HEK293 (cell line): Measurements from ENCODE around the gene ADAMTS16.

Experiments
- CTCF ChIA-PET: fragments of 350-600 bp; formaldehyde crosslinking; extraction: SDS; loops from one replicate; lab custom pipeline; 2021; ENCODE audit warnings: antibody characterized with exemption; lab: Yijun Ruan, JAX
- POLR2A ChIA-PET: fragments of 300-600 bp; formaldehyde crosslinking; extraction: SDS; loops from one replicate; lab custom pipeline; 2020; ENCODE audit warnings: antibody characterized with exemption, inconsistent platforms; lab: Yijun Ruan, JAX
- H3K27ac ChIP-seq: fragments of 200-500 bp; sonication (Bioruptor generic); 2 replicates; pipeline ENCODE4 v1.5.1; 2014; ENCODE audit warnings: low read depth, low read length, control low read depth, inconsistent platforms; ENCODE audit errors: extremely low read depth
- H3K36me3 ChIP-seq, 2 experiments: fragments of 200-500 bp in 1 of 2; sonication (Bioruptor generic) in 1 of 2; 1 replicate in 1 of 2; 2 replicates in 1 of 2; pipeline ENCODE4 v1.5.1; 2014 to 2017; ENCODE audit warnings: inconsistent platforms in 2 of 2, low read length in 2 of 2; ENCODE audit not compliant: control insufficient read depth in 2 of 2, insufficient read depth in 1 of 2
- H3K4me1 ChIP-seq: fragments of 200-500 bp; sonication (Bioruptor generic); 2 replicates; pipeline ENCODE4 v1.5.1; 2014; ENCODE audit warnings: mild to moderate bottlenecking, low read length, inconsistent platforms; ENCODE audit not compliant: control insufficient read depth, insufficient read depth
- H3K4me3 ChIP-seq: 2 replicates; pipeline ENCODE4 v1.5.1; 2011; ENCODE audit warnings: low read depth, mild to moderate bottlenecking, control low read depth, low read length, moderate library complexity
- H3K9me3 ChIP-seq: fragments of 200-500 bp; sonication (Bioruptor generic); 2 replicates; pipeline ENCODE4 v1.5.1; 2014; ENCODE audit warnings: low read depth, low read length, inconsistent platforms; ENCODE audit not compliant: control insufficient read depth, insufficient read depth
- BCL11A ChIP-seq: fragments of 450-650 bp; formaldehyde crosslinking; IDR thresholded peaks from 2 replicates; pipeline ENCODE4 v1.5.1; 2016; ENCODE audit warnings: low read depth, missing biosample characterization, missing genetic modification characterization
- GFI1B ChIP-seq: fragments of 450-650 bp; formaldehyde crosslinking; IDR thresholded peaks from 2 replicates; pipeline ENCODE4 v1.5.1; 2016; ENCODE audit warnings: missing biosample characterization, missing genetic modification characterization
- ZBTB48 ChIP-seq: fragments of 450-650 bp; formaldehyde crosslinking; IDR thresholded peaks from 2 replicates; pipeline ENCODE4 v1.5.1; 2016; ENCODE audit warnings: missing biosample characterization, missing genetic modification characterization
- ZFP3 ChIP-seq: fragments of 450-650 bp; formaldehyde crosslinking; IDR thresholded peaks from 2 replicates; pipeline ENCODE4 v1.5.1; 2016; ENCODE audit warnings: low read depth, missing biosample characterization, missing genetic modification characterization
- ZNF140 ChIP-seq: fragments of 450-650 bp; formaldehyde crosslinking; IDR thresholded peaks from 2 replicates; pipeline ENCODE4 v1.5.1; 2016; ENCODE audit warnings: missing biosample characterization, missing genetic modification characterization
- ZNF175 ChIP-seq: fragments of 450-650 bp; formaldehyde crosslinking; IDR thresholded peaks from 2 replicates; pipeline ENCODE4 v1.5.1; 2016; ENCODE audit warnings: missing biosample characterization, missing genetic modification characterization
- ZNF292 ChIP-seq: fragments of 450-650 bp; formaldehyde crosslinking; IDR thresholded peaks from 2 replicates; pipeline ENCODE4 v1.5.1; 2016; ENCODE audit warnings: low read depth, missing biosample characterization, missing genetic modification characterization, borderline replicate concordance
- ZNF394 ChIP-seq: fragments of 450-650 bp; formaldehyde crosslinking; IDR thresholded peaks from 2 replicates; pipeline ENCODE4 v1.5.1; 2016; ENCODE audit warnings: missing biosample characterization, missing genetic modification characterization, mild to moderate bottlenecking, moderate library complexity, borderline replicate concordance
- ZNF398 ChIP-seq: fragments of 450-650 bp; formaldehyde crosslinking; IDR thresholded peaks from 2 replicates; pipeline ENCODE4 v1.5.1; 2017; ENCODE audit warnings: missing biosample characterization, missing genetic modification characterization
- ZNF416 ChIP-seq: fragments of 450-650 bp; formaldehyde crosslinking; IDR thresholded peaks from 2 replicates; pipeline ENCODE4 v1.5.1; 2016; ENCODE audit warnings: missing biosample characterization, missing genetic modification characterization
- ZNF501 ChIP-seq: fragments of 450-650 bp; formaldehyde crosslinking; IDR thresholded peaks from 2 replicates; pipeline ENCODE4 v1.5.1; 2016; ENCODE audit warnings: missing biosample characterization, missing genetic modification characterization
- ZNF548 ChIP-seq: fragments of 450-650 bp; formaldehyde crosslinking; IDR thresholded peaks from 2 replicates; pipeline ENCODE4 v1.5.1; 2016; ENCODE audit warnings: missing biosample characterization, missing genetic modification characterization
- ZNF555 ChIP-seq: fragments of 450-650 bp; formaldehyde crosslinking; conservative IDR thresholded peaks from 2 replicates; pipeline ENCODE4 v1.5.1; 2017; ENCODE audit warnings: missing biosample characterization, mild to moderate bottlenecking, missing genetic modification characterization, inconsistent platforms
- ZNF561 ChIP-seq: fragments of 450-650 bp; IDR thresholded peaks from 2 replicates; pipeline ENCODE4 v1.5.1; 2018; ENCODE audit warnings: missing biosample characterization, missing genetic modification characterization, borderline replicate concordance
- ZNF624 ChIP-seq: fragments of 450-650 bp; formaldehyde crosslinking; IDR thresholded peaks from 2 replicates; pipeline ENCODE4 v1.5.1; 2017; ENCODE audit warnings: missing biosample characterization, missing genetic modification characterization
- ZNF843 ChIP-seq: fragments of 450-650 bp; formaldehyde crosslinking; IDR thresholded peaks from 2 replicates; pipeline ENCODE4 v1.5.1; 2016; ENCODE audit warnings: missing biosample characterization, missing genetic modification characterization
- TF ChIP-seq, protein P1 (sequence below): fragments of 450-650 bp; formaldehyde crosslinking; conservative IDR thresholded peaks from 2 replicates; pipeline ENCODE4 v1.5.1; 2016; ENCODE audit warnings: low read depth, missing biosample characterization, missing genetic modification characterization
- TF ChIP-seq, protein P2 (sequence below): fragments of 450-650 bp; formaldehyde crosslinking; IDR thresholded peaks from 2 replicates; pipeline ENCODE4 v1.5.0; 2017; ENCODE audit warnings: missing biosample characterization, missing genetic modification characterization, borderline replicate concordance
- TF ChIP-seq, protein P3 (sequence below): fragments of 450-650 bp; formaldehyde crosslinking; IDR thresholded peaks from 2 replicates; pipeline ENCODE4 v1.5.1; 2016; ENCODE audit warnings: missing biosample characterization, missing genetic modification characterization

The ADAMTS16 gene

GRCh38 chr5:5183189-5183699 lies 43.1 kb downstream of the ADAMTS16 start (continued):
- TF ChIP-seq, protein P1, sequence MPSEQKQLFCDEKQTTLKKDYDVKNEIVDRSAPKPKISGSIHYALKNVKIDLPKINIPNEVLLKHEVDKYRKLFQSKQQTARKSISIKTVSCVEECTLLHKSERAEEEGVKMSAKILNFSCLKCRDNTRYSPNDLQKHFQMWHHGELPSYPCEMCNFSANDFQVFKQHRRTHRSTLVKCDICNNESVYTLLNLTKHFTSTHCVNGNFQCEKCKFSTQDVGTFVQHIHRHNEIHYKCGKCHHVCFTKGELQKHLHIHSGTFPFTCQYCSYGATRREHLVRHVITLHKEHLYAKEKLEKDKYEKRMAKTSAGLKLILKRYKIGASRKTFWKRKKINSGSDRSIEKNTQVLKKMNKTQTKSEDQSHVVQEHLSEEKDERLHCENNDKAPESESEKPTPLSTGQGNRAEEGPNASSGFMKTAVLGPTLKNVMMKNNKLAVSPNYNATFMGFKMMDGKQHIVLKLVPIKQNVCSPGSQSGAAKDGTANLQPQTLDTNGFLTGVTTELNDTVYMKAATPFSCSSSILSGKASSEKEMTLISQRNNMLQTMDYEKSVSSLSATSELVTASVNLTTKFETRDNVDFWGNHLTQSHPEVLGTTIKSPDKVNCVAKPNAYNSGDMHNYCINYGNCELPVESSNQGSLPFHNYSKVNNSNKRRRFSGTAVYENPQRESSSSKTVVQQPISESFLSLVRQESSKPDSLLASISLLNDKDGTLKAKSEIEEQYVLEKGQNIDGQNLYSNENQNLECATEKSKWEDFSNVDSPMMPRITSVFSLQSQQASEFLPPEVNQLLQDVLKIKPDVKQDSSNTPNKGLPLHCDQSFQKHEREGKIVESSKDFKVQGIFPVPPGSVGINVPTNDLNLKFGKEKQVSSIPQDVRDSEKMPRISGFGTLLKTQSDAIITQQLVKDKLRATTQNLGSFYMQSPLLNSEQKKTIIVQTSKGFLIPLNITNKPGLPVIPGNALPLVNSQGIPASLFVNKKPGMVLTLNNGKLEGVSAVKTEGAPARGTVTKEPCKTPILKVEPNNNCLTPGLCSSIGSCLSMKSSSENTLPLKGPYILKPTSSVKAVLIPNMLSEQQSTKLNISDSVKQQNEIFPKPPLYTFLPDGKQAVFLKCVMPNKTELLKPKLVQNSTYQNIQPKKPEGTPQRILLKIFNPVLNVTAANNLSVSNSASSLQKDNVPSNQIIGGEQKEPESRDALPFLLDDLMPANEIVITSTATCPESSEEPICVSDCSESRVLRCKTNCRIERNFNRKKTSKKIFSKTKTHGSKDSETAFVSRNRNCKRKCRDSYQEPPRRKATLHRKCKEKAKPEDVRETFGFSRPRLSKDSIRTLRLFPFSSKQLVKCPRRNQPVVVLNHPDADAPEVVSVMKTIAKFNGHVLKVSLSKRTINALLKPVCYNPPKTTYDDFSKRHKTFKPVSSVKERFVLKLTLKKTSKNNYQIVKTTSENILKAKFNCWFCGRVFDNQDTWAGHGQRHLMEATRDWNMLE (tag by site-specific recombination) = no peak

- Histone ChIP-seq H3K9me3 (no peaks in the 10 kb centered on the region), H3K27ac (no peak overlapping the region), H3K4me1 (peaks cover 6% of the 10 kb centered on the region; the same call in 1 of the 2 replicates), H3K36me3 (no peaks in the 10 kb centered on the region), H3K4me3 (no peak overlapping the region)
- CTCF ChIA-PET = interaction anchor here (0.6 kb wide), 1 partner anchor 14 kb away, joined by 3 read pairs; no protein-coding TSS in a partner anchor
- POLR2A ChIA-PET = no interaction called here
- no peak for TF ChIP-seq ZNF561 (tag by site-specific recombination)
Observed at GRCh38 chr5:5183933-5184332, 43.8 kb downstream of the ADAMTS16 start.

DNA sequence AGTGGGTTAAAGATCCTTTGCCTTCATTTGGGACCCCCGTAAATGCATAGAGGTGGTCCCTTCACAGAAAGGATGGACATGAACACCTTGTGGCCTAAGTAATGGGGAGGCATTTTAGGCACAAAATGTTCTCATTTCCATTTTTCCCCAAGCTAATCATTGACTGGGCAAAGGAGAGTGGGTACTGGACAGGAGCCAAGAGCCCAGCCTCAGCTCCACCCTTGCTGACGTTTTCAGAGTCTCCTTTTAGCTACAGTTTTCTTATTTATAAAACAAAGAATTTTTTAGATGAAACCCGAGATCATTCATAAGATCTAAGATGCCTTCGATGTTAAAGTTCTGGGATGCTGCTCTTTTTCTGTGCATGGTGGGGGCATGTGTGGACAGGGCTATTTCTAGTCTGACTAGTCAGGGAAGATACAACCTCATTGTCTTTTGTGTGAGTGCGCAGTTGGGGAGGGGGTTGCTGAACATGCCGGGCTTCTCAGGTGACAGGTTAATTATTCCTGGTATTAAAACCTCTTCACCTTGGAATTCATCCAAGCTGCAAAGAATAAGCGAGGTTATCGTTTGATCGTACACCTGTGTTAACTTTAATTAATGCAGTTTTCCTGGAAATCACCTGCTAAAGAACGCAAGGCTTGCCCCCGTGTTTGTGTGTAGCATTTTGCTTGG lies 48.4 kb downstream of the ADAMTS16 start:
- Histone ChIP-seq H3K4me1 (peaks cover 6% of the 10 kb centered on the region; the same call in 1 of the 2 replicates), H3K9me3 (no peaks in the 10 kb centered on the region), H3K4me3 (no peak overlapping the region), H3K27ac (no peak overlapping the region), H3K36me3 (no peaks in the 10 kb centered on the region)
- CTCF ChIA-PET = interaction anchor here (1.1 to 1.5 kb wide), 2 partner anchors 22 to 46 kb away, joined by 3 to 5 read pairs; no protein-coding TSS in a partner anchor
- no peak for TF ChIP-seq ZNF843 (tag by site-specific recombination)
- TF ChIP-seq ZNF175 (tag by site-specific recombination) = no peak
- no peak for TF ChIP-seq ZNF416
- TF ChIP-seq ZNF548 (tag by site-specific recombination) = no peak
- TF ChIP-seq ZNF624 = no peak
- POLR2A ChIA-PET = no interaction called here

- Histone ChIP-seq H3K9me3 (no peaks in the 10 kb centered on the region), H3K4me1 (peaks cover 6% of the 10 kb centered on the region; the same call in 1 of the 2 replicates), H3K4me3 (no peak overlapping the region), H3K36me3 (no peaks in the 10 kb centered on the region), H3K27ac (no peak overlapping the region)
- ChIA-PET POLR2A (no interaction called here), CTCF (interaction anchor here (1.1 to 1.2 kb wide), 2 partner anchors 22 to 230 kb away, joined by 3 to 5 read pairs; no protein-coding TSS in a partner anchor)
- TF ChIP-seq ZNF292 (no peak), BCL11A (tag by site-specific recombination) (no peak), GFI1B (no peak), ZBTB48 (tag by site-specific recombination) (no peak), ZNF555 (no peak), ZNF140 (tag by site-specific recombination) (no peak), ZFP3 (no peak), ZNF398 (no peak), ZNF175 (tag by site-specific recombination) (no peak), ZNF394 (tag by site-specific recombination) (no peak), ZNF501 (tag by site-specific recombination) (no peak)
- TF ChIP-seq, protein P2, sequence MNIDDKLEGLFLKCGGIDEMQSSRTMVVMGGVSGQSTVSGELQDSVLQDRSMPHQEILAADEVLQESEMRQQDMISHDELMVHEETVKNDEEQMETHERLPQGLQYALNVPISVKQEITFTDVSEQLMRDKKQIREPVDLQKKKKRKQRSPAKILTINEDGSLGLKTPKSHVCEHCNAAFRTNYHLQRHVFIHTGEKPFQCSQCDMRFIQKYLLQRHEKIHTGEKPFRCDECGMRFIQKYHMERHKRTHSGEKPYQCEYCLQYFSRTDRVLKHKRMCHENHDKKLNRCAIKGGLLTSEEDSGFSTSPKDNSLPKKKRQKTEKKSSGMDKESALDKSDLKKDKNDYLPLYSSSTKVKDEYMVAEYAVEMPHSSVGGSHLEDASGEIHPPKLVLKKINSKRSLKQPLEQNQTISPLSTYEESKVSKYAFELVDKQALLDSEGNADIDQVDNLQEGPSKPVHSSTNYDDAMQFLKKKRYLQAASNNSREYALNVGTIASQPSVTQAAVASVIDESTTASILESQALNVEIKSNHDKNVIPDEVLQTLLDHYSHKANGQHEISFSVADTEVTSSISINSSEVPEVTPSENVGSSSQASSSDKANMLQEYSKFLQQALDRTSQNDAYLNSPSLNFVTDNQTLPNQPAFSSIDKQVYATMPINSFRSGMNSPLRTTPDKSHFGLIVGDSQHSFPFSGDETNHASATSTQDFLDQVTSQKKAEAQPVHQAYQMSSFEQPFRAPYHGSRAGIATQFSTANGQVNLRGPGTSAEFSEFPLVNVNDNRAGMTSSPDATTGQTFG (tag by site-specific recombination) = no peak
- TF ChIP-seq, protein P3, sequence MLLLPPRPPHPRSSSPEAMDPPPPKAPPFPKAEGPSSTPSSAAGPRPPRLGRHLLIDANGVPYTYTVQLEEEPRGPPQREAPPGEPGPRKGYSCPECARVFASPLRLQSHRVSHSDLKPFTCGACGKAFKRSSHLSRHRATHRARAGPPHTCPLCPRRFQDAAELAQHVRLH = no peak
Observed at GRCh38 chr5:5189051-5189430, 48.9 kb downstream of the ADAMTS16 start.
